Stimulated activated naive CD8-positive, alpha-beta T cell treated with anti-CD3 and anti-CD28 coated beads, Interleukin-15, Interleukin-2, amounts not matched to agents 100 ng/mL and 50 ng/mL, for 24 hours (primary cell): ENCODE results near the gene CDC42EP5.
"Not testable (repeated sequence)": the region's sequence is repeated elsewhere in the genome, so short reads cannot be mapped to it uniquely, and the experiment has no call there.

Experiments used
- H3K27ac Mint-ChIP-seq: one replicate; pipeline ENCODE4 v1.8.0; 2021; ENCODE audit warnings: mild to moderate bottlenecking, mixed read lengths
- H3K27me3 Mint-ChIP-seq: one replicate; pipeline ENCODE4 v1.8.0; 2021; ENCODE audit warnings: mixed read lengths
- H3K36me3 Mint-ChIP-seq: one replicate; pipeline ENCODE4 v1.8.0; 2021; ENCODE audit warnings: low read depth, mixed read lengths
- H3K4me1 Mint-ChIP-seq: one replicate; pipeline ENCODE4 v1.8.0; 2021; ENCODE audit warnings: low read depth, mixed read lengths
- H3K4me3 Mint-ChIP-seq: one replicate; pipeline ENCODE4 v1.8.0; 2021; ENCODE audit warnings: mild to moderate bottlenecking, mixed read lengths
- H3K9me3 Mint-ChIP-seq: one replicate; pipeline ENCODE4 v1.8.0; 2021; ENCODE audit warnings: mixed read lengths

The CDC42EP5 gene

DNA sequence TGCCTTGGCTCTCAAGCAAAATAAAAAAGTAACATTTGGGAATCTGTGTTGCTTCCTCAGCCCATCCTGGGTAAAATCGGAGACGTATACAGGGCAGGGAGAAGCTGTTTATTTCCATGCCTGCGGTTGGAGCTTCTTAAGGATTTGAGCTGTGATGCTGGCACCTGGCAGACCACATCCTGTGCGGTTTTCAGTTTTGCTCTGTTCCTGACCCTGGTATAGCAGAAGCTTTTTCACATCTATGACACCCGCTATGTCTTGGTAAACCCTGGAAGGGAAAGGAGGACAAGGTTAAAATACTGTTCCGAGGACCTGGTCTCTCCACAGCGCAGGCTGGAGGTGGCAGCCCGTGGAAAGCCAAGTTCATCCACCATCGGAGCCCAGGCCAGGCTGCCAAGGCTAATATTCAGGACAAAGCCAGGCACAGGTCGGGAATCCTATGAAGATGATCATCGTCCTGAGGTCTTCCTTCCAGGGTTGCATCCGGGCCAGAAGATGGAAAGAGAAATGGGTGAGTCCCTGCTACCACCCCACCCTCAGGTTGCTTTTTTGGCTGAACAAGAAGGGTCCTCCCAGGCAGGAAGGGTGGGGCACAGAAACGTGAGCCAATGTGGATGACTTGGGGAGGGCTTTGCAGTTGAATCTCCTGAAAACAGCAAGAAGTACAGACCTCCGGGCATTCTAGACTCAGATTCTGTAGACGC, 24.8 kb upstream of the CDC42EP5 start:
- H3K27me3 Mint-ChIP-seq = peaks cover 42% of the 10 kb centered on the region
- not testable (repeated sequence) for H3K4me3 Mint-ChIP-seq

GRCh38 chr19:54495284-54495683, 22.2 kb upstream of the CDC42EP5 start:
- H3K4me1 Mint-ChIP-seq = peaks cover 17% of the 10 kb centered on the region
- not testable (repeated sequence) for H3K27ac Mint-ChIP-seq, H3K4me3 Mint-ChIP-seq, H3K36me3 Mint-ChIP-seq, H3K9me3 Mint-ChIP-seq
- H3K27me3 Mint-ChIP-seq = peaks cover 35% of the 10 kb centered on the region

More for the DNA sequence above, 24.8 kb upstream of the CDC42EP5 start:
- H3K9me3 Mint-ChIP-seq, H3K36me3 Mint-ChIP-seq, H3K27ac Mint-ChIP-seq: not testable (repeated sequence)
- H3K4me1 Mint-ChIP-seq = peaks cover 24% of the 10 kb centered on the region

GRCh38 chr19:54493967-54494585, 21.0 kb upstream of the CDC42EP5 start:
- H3K27ac Mint-ChIP-seq = no peak overlapping the region
- H3K27me3 Mint-ChIP-seq = peaks cover 28% of the 10 kb centered on the region
- no peak overlapping the region for H3K4me3 Mint-ChIP-seq
- peaks cover 14% of the 10 kb centered on the region for H3K4me1 Mint-ChIP-seq
- no peaks in the 10 kb centered on the region for H3K36me3 Mint-ChIP-seq
- no peaks in the 10 kb centered on the region for H3K9me3 Mint-ChIP-seq

- H3K27ac Mint-ChIP-seq, H3K36me3 Mint-ChIP-seq, H3K4me1 Mint-ChIP-seq, H3K9me3 Mint-ChIP-seq, H3K4me3 Mint-ChIP-seq: not testable (repeated sequence)
- peaks cover 27% of the 10 kb centered on the region for H3K27me3 Mint-ChIP-seq
Observed at GRCh38 chr19:54493056-54493455, 20.0 kb upstream of the CDC42EP5 start.

GRCh38 chr19:54492568-54492967, 19.5 kb upstream of the CDC42EP5 start:
- Mint-ChIP-seq H3K4me1 (peaks cover 2% of the 10 kb centered on the region), H3K27me3 (peaks cover 27% of the 10 kb centered on the region), H3K4me3 (no peak overlapping the region), H3K27ac (no peak overlapping the region), H3K36me3 (no peaks in the 10 kb centered on the region), H3K9me3 (no peaks in the 10 kb centered on the region)

DNA sequence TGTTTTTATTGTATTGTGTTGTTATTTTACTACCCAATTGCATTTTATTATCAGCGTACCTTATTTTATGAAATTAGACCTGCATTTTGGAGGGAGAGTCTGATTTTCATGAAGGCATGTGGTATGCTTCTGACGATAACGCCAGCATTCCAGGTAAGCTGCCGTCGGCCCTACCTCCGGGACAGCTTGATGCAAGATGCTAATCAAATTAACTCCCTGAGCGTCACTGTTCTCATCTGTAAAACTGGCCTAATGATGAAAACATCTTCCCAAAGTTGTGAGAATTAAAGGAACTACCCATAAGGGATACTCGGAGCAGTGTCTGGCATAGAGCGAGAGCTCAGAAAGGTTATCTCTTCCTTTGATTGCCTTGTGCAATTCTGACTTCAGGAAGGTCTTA, 16.7 kb upstream of the CDC42EP5 start:
- Mint-ChIP-seq H3K4me1 (no peaks in the 10 kb centered on the region), H3K27ac (no peak overlapping the region), H3K27me3 (peaks cover 22% of the 10 kb centered on the region), H3K36me3 (no peaks in the 10 kb centered on the region), H3K4me3 (no peak overlapping the region), H3K9me3 (no peaks in the 10 kb centered on the region)

DNA sequence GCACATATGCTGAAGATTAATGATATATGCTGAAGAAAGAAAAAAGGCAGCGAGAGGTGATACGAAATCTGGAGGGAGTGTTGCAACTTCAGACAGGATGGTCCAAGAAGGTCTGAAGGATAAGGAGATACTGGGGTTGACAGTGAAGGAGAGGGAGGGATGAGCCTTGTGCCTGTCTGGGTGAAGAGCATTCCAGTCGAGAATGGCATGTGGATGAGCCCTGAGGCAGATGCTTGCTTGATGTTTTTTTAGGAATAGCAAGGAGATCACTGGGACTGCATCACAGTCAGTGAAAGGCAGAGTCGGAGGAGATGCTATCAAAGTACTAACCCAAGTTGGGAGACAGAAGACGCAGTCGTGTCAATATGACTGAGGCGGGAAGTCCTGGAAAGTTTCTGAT, 16.2 kb upstream of the CDC42EP5 start:
- Mint-ChIP-seq H3K4me3 (no peak overlapping the region), H3K27ac (no peak overlapping the region), H3K9me3 (no peaks in the 10 kb centered on the region), H3K27me3 (peaks cover 22% of the 10 kb centered on the region), H3K36me3 (no peaks in the 10 kb centered on the region), H3K4me1 (no peaks in the 10 kb centered on the region)

DNA sequence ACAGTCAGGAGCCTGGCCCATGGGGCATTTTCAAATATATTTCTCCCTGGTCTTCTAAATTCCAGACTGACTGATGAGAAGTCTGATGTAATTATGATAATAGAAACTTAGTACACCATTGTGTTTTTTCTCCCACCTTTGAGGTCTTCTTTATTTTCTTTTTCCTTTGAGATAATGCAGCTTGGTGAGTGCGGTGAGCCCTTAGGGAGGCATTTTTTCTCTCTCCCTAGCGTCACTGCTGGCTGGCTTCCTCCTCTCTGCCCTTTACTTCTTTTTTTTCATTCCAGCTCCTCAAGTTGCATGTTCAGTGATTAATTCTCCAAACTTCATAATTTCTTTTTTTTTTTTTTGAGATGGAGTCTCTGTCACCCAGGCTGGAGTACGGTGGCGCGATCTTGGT, 12.8 kb upstream of the CDC42EP5 start:
- H3K27me3 Mint-ChIP-seq = peaks cover 25% of the 10 kb centered on the region
- H3K4me1 Mint-ChIP-seq = peaks cover 18% of the 10 kb centered on the region
- H3K27ac Mint-ChIP-seq = no peak overlapping the region
- no peaks in the 10 kb centered on the region for H3K36me3 Mint-ChIP-seq
- no peak overlapping the region for H3K4me3 Mint-ChIP-seq
- H3K9me3 Mint-ChIP-seq = no peaks in the 10 kb centered on the region

DNA sequence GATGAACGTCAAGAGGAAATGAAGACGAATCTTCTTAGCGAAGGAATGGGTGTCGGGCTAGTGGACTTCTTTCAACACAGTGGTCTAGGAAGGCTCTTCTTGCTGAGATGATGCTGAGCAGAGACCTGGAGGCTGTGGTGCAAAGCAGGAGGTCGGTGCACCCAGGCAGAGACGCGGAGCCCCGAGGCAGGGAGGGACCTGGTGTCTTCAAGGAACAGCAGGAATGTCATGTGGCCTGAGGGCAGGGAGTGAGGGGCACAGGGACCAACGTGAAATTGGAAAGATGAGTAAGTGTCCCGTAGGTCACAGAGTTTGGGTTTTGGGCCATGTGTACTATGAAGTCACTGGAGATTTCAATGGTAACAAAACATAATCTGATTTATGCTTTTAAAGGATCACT, 11.4 kb upstream of the CDC42EP5 start:
- H3K27ac Mint-ChIP-seq = no peak overlapping the region
- H3K4me3 Mint-ChIP-seq = no peak overlapping the region
- no peaks in the 10 kb centered on the region for H3K36me3 Mint-ChIP-seq
- H3K9me3 Mint-ChIP-seq = no peaks in the 10 kb centered on the region
- H3K4me1 Mint-ChIP-seq = peaks cover 18% of the 10 kb centered on the region
- H3K27me3 Mint-ChIP-seq = peaks cover 34% of the 10 kb centered on the region

GRCh38 chr19:54482889-54483288, 9.8 kb upstream of the CDC42EP5 start:
- Mint-ChIP-seq H3K27me3 (peaks cover 42% of the 10 kb centered on the region), H3K4me3 (no peak overlapping the region), H3K4me1 (peaks cover 18% of the 10 kb centered on the region), H3K9me3 (no peaks in the 10 kb centered on the region), H3K27ac (no peak overlapping the region), H3K36me3 (no peaks in the 10 kb centered on the region)

DNA sequence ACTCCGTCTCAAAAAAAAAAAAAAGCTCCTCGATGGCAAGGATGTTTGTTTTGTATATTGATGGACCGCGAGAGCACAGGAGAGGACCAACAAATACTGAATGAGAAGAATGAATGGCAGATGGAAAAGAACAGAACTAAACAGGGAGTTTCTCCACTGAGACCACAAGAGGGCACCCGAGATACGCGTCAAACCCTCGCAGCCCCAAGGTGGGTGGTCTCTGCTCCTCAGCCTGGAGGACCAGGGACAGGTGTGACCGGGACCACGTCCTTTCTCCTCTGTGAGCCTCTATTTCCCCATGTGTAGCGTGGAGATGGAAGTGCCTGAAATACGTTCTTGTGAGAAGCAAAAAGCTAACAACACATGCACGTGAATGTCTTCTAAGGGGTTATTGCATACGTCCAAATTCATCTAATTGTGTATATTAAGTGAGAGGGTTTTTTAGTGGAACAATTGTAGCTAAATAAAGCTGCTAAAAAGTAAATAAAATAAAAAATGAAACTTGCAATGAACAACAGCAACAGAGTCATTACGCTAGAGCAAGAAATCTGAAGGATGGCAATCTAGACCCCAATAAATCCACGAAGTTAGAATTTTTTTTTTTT, 8.3 kb upstream of the CDC42EP5 start:
- Mint-ChIP-seq H3K36me3 (no peaks in the 10 kb centered on the region), H3K27ac (no peak overlapping the region), H3K4me3 (no peak overlapping the region), H3K4me1 (peaks cover 18% of the 10 kb centered on the region), H3K9me3 (no peaks in the 10 kb centered on the region), H3K27me3 (peaks cover 53% of the 10 kb centered on the region)

DNA sequence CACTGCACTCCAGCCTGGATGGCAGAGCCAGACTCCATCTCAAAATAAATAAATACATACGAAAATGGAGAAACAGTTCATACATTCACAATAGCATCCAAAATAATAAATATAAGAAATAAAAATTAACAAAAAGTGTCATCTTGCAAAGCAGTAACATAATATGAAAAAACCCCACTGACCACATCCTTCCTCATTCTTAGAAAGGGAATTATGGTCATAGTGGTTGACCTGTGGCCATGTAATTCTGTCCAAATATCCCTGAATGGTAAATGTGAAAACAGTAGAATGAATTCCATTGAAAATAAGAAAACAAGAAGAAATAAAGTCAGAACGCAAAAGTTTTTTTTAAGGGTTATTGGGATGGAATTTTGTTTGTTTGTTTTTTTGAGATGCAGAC, 7.0 kb upstream of the CDC42EP5 start:
- no peaks in the 10 kb centered on the region for H3K36me3 Mint-ChIP-seq
- H3K27ac Mint-ChIP-seq = no peak overlapping the region
- H3K4me1 Mint-ChIP-seq = peaks cover 18% of the 10 kb centered on the region
- no peak overlapping the region for H3K4me3 Mint-ChIP-seq
- no peaks in the 10 kb centered on the region for H3K9me3 Mint-ChIP-seq
- H3K27me3 Mint-ChIP-seq = peaks cover 52% of the 10 kb centered on the region

DNA sequence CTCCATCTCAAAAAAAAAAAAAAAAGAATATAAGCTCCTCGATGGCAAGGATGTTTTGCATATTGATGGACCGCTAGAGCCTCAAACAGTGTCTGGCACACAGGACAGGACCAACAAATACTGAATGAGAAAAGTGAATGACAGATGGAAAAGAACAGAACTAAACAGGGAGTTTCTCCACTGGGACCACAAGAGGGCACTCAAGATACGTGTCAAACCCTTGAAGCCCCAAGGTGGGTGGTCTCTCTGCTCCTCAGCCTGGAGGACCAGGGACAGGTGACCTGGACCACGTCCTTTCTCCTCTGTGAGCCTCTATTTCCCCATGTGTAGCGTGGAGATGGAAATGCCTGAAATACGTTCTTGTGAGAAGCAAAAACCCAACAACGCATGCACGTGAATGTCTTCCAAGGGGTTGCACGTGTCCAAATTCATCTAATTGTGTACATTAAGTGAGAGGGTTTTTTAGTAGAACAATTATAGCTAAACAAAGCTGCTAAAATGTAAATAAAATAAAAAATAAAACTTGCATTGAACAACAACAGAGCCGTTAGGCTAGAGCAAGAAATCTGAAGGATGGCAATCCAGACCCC, 5.7 kb upstream of the CDC42EP5 start:
- no peak overlapping the region for H3K27ac Mint-ChIP-seq
- H3K4me3 Mint-ChIP-seq = no peak overlapping the region
- H3K9me3 Mint-ChIP-seq = no peaks in the 10 kb centered on the region
- no peaks in the 10 kb centered on the region for H3K36me3 Mint-ChIP-seq
- peaks cover 18% of the 10 kb centered on the region for H3K4me1 Mint-ChIP-seq
- H3K27me3 Mint-ChIP-seq = peaks cover 53% of the 10 kb centered on the region

DNA sequence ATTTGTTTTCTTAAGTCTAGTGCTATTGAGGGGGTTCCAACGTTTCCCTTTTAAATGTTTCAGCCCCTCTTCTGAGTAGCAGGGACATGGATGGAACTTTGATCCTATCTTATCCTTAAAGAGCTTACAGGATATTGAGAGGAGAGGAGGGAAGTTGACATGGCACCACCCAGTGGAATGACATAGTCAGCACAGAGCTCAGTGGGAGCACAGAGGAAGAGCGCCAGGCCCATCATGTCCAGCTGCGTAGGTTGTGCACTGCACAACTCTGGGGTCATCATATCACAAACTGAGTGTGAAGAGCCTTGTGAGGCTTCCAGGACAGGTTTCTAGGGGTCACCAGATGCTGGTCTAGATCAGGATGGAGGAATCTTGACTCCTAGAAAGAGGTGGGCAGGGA, 4.6 kb upstream of the CDC42EP5 start:
- no peaks in the 10 kb centered on the region for H3K9me3 Mint-ChIP-seq
- no peak overlapping the region for H3K4me3 Mint-ChIP-seq
- H3K27ac Mint-ChIP-seq = no peak overlapping the region
- peaks cover 55% of the 10 kb centered on the region for H3K27me3 Mint-ChIP-seq
- H3K4me1 Mint-ChIP-seq = peaks cover 17% of the 10 kb centered on the region
- no peaks in the 10 kb centered on the region for H3K36me3 Mint-ChIP-seq

- peaks cover 51% of the 10 kb centered on the region for H3K27me3 Mint-ChIP-seq
- H3K4me1 Mint-ChIP-seq = peaks cover 8% of the 10 kb centered on the region
- H3K36me3 Mint-ChIP-seq = no peaks in the 10 kb centered on the region
- H3K27ac Mint-ChIP-seq = no peak overlapping the region
- H3K4me3 Mint-ChIP-seq = no peak overlapping the region
- no peaks in the 10 kb centered on the region for H3K9me3 Mint-ChIP-seq
Observed at GRCh38 chr19:54475706-54476105, 2.6 kb upstream of the CDC42EP5 start.
